ENCODE results near the gene ELMOD3. TPM values are rescaled to one million over a fixed set of nuclear protein-coding genes. Genes with fewer than 3 reads are reported as not detected.

ELMOD3 gene
- total and polyA plus RNA-seq, 7 experiments from 2014 or later = 9.4 to 33.3 (median 21.0) TPM

DNA sequence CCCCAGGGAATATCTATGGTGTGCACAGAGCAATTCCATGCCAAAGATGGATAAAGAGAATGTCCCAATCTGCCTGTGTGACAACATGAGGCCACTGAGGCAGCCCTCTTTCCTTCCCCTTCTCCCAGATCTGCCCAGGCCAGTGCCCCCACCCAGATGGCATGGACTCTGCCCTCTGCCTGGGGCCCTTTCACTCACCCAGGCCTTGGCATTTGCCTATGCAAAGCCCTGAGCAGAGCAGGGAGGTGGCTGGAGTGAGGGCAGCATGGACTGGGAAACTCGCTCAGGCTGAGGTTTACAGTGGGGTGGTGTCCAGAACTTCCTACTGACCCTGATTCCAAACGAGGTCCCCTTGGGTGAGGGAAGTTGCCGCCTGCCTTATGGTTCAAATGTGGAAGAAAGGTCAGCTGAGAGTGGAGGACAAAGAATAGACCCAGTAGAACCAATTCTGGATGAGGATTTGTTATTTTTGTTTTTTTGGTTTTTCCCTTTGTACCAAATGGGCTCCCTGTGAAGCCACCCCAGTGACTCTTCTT is 72.8 kb downstream of the ELMOD3 start:
- no peaks in the 10 kb centered on the region for H3K4me1 ChIP-seq (ENCODE audit: control insufficient read depth in 2 of 2, insufficient read depth in 2 of 2, low read length in 2 of 2)
- H3K9me3 ChIP-seq (ENCODE audit: control insufficient read depth in 2 of 3, low read length in 3 of 3) = no peaks in the 10 kb centered on the region
- no peaks in the 10 kb centered on the region for H3K27me3 ChIP-seq (ENCODE audit: control insufficient read depth in 2 of 2, insufficient read depth in 2 of 2, low read length in 2 of 2)
- CTCF ChIA-PET = interaction anchor here (1.5 kb wide), 1 partner anchor 124 kb away, joined by 5 read pairs; no protein-coding TSS in a partner anchor
- Mint-ChIP-seq H3K27me3 (no peaks in the 10 kb centered on the region), H3K27ac (no peak overlapping the region), H3K4me3 (no peak overlapping the region), H3K4me1 (peaks cover 0 to 4% (median 0%) of the 10 kb centered on the region in 7 donors), H3K9me3 (no peaks in the 10 kb centered on the region), H3K36me3 (no peaks in the 10 kb centered on the region)
- H3K36me3 ChIP-seq (ENCODE audit: control insufficient read depth in 2 of 3, insufficient read depth in 3 of 3, low read length in 3 of 3) = no peaks in the 10 kb centered on the region
- intact Hi-C loops (cut with micrococcal nuclease) = no loop called here
- no peak overlapping the region for H3K4me3 ChIP-seq (ENCODE audit: low read length)
- ATAC-seq (no peak), DNase-seq (no peak)
- POLR2A ChIA-PET = interaction anchor here (1.2 kb wide), 1 partner anchor 128 kb away, joined by 3 read pairs; no protein-coding TSS in a partner anchor
- no peak overlapping the region for H3K27ac ChIP-seq (ENCODE audit: low read depth, low read length)

DNA sequence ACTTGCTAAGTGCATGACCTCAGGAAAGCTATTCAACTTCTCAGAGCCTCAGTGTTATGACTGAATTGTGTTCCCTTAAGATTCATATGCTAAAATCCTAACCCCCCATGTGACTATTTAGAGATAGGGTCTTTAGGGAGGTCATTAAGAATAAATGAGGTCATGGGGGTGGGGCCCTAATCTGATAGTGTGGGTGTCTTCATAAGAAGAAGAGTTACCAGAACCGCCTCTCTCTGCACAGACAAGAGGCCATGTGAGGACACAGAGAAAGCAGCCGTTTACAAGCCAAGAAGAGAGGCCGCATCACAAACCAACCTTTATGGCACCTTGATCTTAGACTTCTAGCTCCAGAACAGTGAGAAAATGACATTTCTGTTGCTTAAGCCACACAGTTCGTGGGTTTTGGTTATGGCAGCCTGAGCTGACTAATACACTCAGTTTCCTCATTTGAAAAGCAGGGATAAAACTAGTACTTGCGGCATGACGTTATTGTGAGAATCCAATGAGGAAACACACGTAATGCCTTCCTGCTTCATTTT is 73.8 kb downstream of the ELMOD3 start:
- no peaks in the 10 kb centered on the region for H3K27me3 ChIP-seq (ENCODE audit: control insufficient read depth in 2 of 2, insufficient read depth in 2 of 2, low read length in 2 of 2)
- intact Hi-C loops (cut with micrococcal nuclease) = no loop called here
- ATAC-seq (peak; percentile 76), DNase-seq (no peak)
- ChIA-PET CTCF (interaction anchor here (1.1 kb wide), 1 partner anchor 9 kb away, joined by 3 read pairs; no protein-coding TSS in a partner anchor), POLR2A (interaction anchor here (0.6 to 1.3 kb wide), 5 partner anchors 10 to 126 kb away, joined by 3 to 5 read pairs (median 3); partner anchors contain the start of gene MAT2A)
- H3K9me3 Mint-ChIP-seq = no peaks in the 10 kb centered on the region
- peaks cover 0 to 4% (median 0%) of the 10 kb centered on the region in 7 donors for H3K4me1 Mint-ChIP-seq
- H3K9me3 ChIP-seq (ENCODE audit: control insufficient read depth in 2 of 3, low read length in 3 of 3) = no peaks in the 10 kb centered on the region
- H3K36me3 ChIP-seq (ENCODE audit: control insufficient read depth in 2 of 3, insufficient read depth in 3 of 3, low read length in 3 of 3) = no peaks in the 10 kb centered on the region
- H3K36me3 Mint-ChIP-seq = no peaks in the 10 kb centered on the region
- no peak overlapping the region for H3K4me3 Mint-ChIP-seq
- H3K4me3 ChIP-seq (ENCODE audit: low read length) = no peak overlapping the region
- H3K4me1 ChIP-seq (ENCODE audit: control insufficient read depth in 2 of 2, insufficient read depth in 2 of 2, low read length in 2 of 2) = no peaks in the 10 kb centered on the region
- H3K27ac ChIP-seq (ENCODE audit: low read depth, low read length) = no peak overlapping the region
- H3K27me3 Mint-ChIP-seq = no peaks in the 10 kb centered on the region
- no peak overlapping the region for H3K27ac Mint-ChIP-seq

GRCh38 chr2:85429213-85429923 is 74.8 kb downstream of the ELMOD3 start:
- intact Hi-C loops (cut with micrococcal nuclease) = no loop called here
- H3K9me3 ChIP-seq (ENCODE audit: control insufficient read depth in 2 of 3, low read length in 3 of 3) = no peaks in the 10 kb centered on the region
- no peak overlapping the region for H3K4me3 ChIP-seq (ENCODE audit: low read length)
- H3K36me3 ChIP-seq (ENCODE audit: control insufficient read depth in 2 of 3, insufficient read depth in 3 of 3, low read length in 3 of 3) = no peaks in the 10 kb centered on the region
- no peak overlapping the region for H3K4me3 Mint-ChIP-seq
- H3K27ac ChIP-seq (ENCODE audit: low read depth, low read length) = no peak overlapping the region
- no peaks in the 10 kb centered on the region for H3K9me3 Mint-ChIP-seq
- POLR2A ChIA-PET = interaction anchor here (0.8 to 1.3 kb wide), 4 partner anchors 9 to 112 kb away, joined by 3 to 5 read pairs (median 4); partner anchors contain the start of gene MAT2A
- ATAC-seq (no peak), DNase-seq (no peak)
- peak overlapping the region in 1 of 9 donors; percentile 23 for H3K27ac Mint-ChIP-seq
- H3K27me3 ChIP-seq (ENCODE audit: control insufficient read depth in 2 of 2, insufficient read depth in 2 of 2, low read length in 2 of 2) = no peaks in the 10 kb centered on the region
- H3K36me3 Mint-ChIP-seq = no peaks in the 10 kb centered on the region
- peaks cover 0 to 4% (median 0%) of the 10 kb centered on the region in 7 donors for H3K4me1 Mint-ChIP-seq
- no peaks in the 10 kb centered on the region for H3K27me3 Mint-ChIP-seq
- CTCF ChIA-PET = interaction anchor here (0.5 to 1.1 kb wide), 2 partner anchors 10 to 131 kb away, joined by 3 to 7 read pairs; no protein-coding TSS in a partner anchor
- H3K4me1 ChIP-seq (ENCODE audit: control insufficient read depth in 2 of 2, insufficient read depth in 2 of 2, low read length in 2 of 2) = no peaks in the 10 kb centered on the region

GRCh38 chr2:85429924-85430289 is 75.3 kb downstream of the ELMOD3 start:
- intact Hi-C loops (cut with micrococcal nuclease) = no loop called here
- Mint-ChIP-seq H3K4me3 (no peak overlapping the region), H3K9me3 (no peaks in the 10 kb centered on the region), H3K4me1 (peaks cover 0 to 4% (median 0%) of the 10 kb centered on the region in 7 donors), H3K27me3 (no peaks in the 10 kb centered on the region), H3K36me3 (no peaks in the 10 kb centered on the region), H3K27ac (peak overlapping the region in 1 of 9 donors; percentile 23)
- Histone ChIP-seq H3K36me3 (ENCODE audit: control insufficient read depth in 2 of 3, insufficient read depth in 3 of 3, low read length in 3 of 3) (no peaks in the 10 kb centered on the region), H3K27ac (ENCODE audit: low read depth, low read length) (no peak overlapping the region), H3K27me3 (ENCODE audit: control insufficient read depth in 2 of 2, insufficient read depth in 2 of 2, low read length in 2 of 2) (no peaks in the 10 kb centered on the region), H3K4me1 (ENCODE audit: control insufficient read depth in 2 of 2, insufficient read depth in 2 of 2, low read length in 2 of 2) (no peaks in the 10 kb centered on the region), H3K4me3 (ENCODE audit: low read length) (no peak overlapping the region), H3K9me3 (ENCODE audit: control insufficient read depth in 2 of 3, low read length in 3 of 3) (no peaks in the 10 kb centered on the region)
- POLR2A ChIA-PET = interaction anchor here (1.2 to 1.3 kb wide), 2 partner anchors 109 to 112 kb away, joined by 4 to 5 read pairs; partner anchors contain the start of gene MAT2A
- no peak for ATAC-seq
- CTCF ChIA-PET = no interaction called here
- DNase-seq = no peak

GRCh38 chr2:85430752-85431569 is 76.4 kb downstream of the ELMOD3 start:
- Histone ChIP-seq H3K9me3 (ENCODE audit: control insufficient read depth in 2 of 3, low read length in 3 of 3) (no peaks in the 10 kb centered on the region), H3K27me3 (ENCODE audit: control insufficient read depth in 2 of 2, insufficient read depth in 2 of 2, low read length in 2 of 2) (no peaks in the 10 kb centered on the region), H3K36me3 (ENCODE audit: control insufficient read depth in 2 of 3, insufficient read depth in 3 of 3, low read length in 3 of 3) (no peaks in the 10 kb centered on the region), H3K27ac (ENCODE audit: low read depth, low read length) (no peak overlapping the region), H3K4me1 (ENCODE audit: control insufficient read depth in 2 of 2, insufficient read depth in 2 of 2, low read length in 2 of 2) (no peaks in the 10 kb centered on the region), H3K4me3 (ENCODE audit: low read length) (no peak overlapping the region)
- intact Hi-C loops (cut with micrococcal nuclease) = no loop called here
- Mint-ChIP-seq H3K27me3 (no peaks in the 10 kb centered on the region), H3K36me3 (no peaks in the 10 kb centered on the region), H3K9me3 (no peaks in the 10 kb centered on the region), H3K4me1 (peaks cover 0 to 4% (median 2%) of the 10 kb centered on the region in 7 donors), H3K4me3 (no peak overlapping the region), H3K27ac (no peak overlapping the region)
- DNase-seq (no peak), ATAC-seq (no peak)
- ChIA-PET POLR2A (interaction anchor here (1.5 kb wide), 1 partner anchor 12 kb away, joined by 3 read pairs; the partner anchor contains the start of gene SH2D6), CTCF (interaction anchor here (1.4 kb wide), 1 partner anchor 9 kb away, joined by 3 read pairs; no protein-coding TSS in a partner anchor)

DNA sequence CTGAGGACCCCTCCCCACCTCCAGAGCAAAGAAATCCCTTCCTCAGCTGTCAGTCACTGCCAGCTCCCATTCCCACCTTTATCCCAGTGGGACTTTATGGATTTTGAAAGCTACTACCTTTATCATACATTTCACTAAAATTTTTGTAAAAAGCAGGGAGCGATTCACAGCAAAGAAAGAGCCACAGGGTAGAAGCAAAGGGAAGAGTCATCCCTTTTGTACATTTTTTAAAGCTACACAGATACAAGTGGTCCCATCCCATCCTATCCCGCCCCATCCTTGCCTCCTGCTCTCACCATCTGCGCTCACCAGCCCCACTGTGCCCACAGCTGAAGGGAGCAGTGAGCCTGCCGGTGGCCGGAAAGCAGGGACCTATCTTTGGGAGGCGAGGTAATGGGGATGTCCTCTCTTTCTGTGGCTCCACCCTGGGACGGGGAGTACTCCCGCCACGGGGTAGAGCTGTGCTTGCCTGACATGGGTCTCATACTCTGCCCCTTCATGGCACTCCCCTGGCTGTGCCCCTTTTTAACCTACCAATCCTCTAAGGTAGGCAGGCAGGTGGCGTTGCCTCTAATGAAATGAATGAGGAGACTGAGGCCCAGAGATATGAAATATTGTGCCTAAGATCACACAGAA is 77.1 kb downstream of the ELMOD3 start:
- Histone ChIP-seq H3K4me3 (ENCODE audit: low read length) (no peak overlapping the region), H3K4me1 (ENCODE audit: control insufficient read depth in 2 of 2, insufficient read depth in 2 of 2, low read length in 2 of 2) (no peaks in the 10 kb centered on the region), H3K27ac (ENCODE audit: low read depth, low read length) (no peak overlapping the region), H3K36me3 (ENCODE audit: control insufficient read depth in 2 of 3, insufficient read depth in 3 of 3, low read length in 3 of 3) (no peaks in the 10 kb centered on the region), H3K27me3 (ENCODE audit: control insufficient read depth in 2 of 2, insufficient read depth in 2 of 2, low read length in 2 of 2) (no peaks in the 10 kb centered on the region), H3K9me3 (ENCODE audit: control insufficient read depth in 2 of 3, low read length in 3 of 3) (no peaks in the 10 kb centered on the region)
- ChIA-PET POLR2A (interaction anchor here (1.5 kb wide), 1 partner anchor 13 kb away, joined by 3 read pairs; the partner anchor contains the start of gene SH2D6), CTCF (interaction anchor here (1.4 kb wide), 1 partner anchor 10 kb away, joined by 3 read pairs; no protein-coding TSS in a partner anchor)
- ATAC-seq = no peak
- no peaks in the 10 kb centered on the region for H3K9me3 Mint-ChIP-seq
- intact Hi-C loops (cut with micrococcal nuclease) = no loop called here
- H3K4me1 Mint-ChIP-seq = peaks cover 3 to 12% (median 6%) of the 10 kb centered on the region in 7 donors
- no peak for DNase-seq
- no peaks in the 10 kb centered on the region for H3K27me3 Mint-ChIP-seq
- no peak overlapping the region for H3K27ac Mint-ChIP-seq
- H3K4me3 Mint-ChIP-seq = no peak overlapping the region
- no peaks in the 10 kb centered on the region for H3K36me3 Mint-ChIP-seq

Data from naive thymus-derived CD4-positive, alpha-beta T cell (primary cell).